Measurements from ENCODE around the gene COL17A1.

COL17A1 gene

DNA sequence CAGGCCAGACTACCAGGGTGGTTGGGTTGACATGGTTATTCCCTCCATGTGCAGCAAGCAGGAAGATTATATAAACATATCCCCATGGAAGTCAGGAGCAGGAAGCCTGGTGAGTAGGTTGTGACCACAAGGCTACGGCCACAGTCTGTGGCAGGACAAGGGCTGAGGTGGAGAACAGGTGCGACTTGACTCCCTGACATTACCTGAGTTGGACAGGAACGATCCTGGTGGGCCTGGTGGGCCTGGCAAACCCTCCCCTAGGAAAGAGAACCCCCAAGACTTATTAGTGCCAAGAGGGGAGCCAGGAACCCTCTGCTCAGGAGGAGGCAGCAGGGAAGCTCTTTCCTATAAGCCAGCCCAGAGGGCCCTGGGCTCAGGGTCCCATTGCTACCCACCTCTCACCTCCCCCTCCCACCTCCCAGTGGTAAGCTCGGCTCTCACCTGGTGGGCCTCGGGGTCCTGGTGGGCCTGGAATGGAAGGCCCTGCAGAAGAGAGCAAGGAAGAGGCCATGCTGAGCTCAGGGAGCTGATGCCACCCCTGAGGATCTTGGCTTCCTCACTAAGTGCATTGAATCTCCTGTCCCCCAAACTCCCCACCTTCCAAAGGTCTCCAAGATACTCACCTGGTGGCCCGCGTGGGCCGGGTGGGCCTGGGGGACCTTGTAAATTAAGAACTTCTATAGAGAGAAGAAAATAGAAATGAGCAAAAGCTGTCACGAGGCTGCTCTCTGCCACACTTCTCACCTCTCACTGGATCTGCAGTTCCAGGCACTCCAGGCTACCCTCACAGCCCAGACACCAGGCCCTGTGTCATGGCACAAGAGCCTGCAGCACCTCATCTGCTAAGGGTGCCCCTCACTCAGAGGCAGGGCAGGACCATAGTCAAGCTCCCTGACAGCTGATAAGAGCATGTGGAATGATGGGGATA, 44.6 kb downstream of the COL17A1 start:
- TF ChIP-seq NFIC (IDR thresholded peaks at IDR 0.05) (no peak), TAF1 (IDR thresholded peaks at IDR 0.05; ENCODE audit: low read depth) (no peak)
- TF ChIP-seq, protein P1, sequence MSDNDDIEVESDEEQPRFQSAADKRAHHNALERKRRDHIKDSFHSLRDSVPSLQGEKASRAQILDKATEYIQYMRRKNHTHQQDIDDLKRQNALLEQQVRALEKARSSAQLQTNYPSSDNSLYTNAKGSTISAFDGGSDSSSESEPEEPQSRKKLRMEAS (IDR thresholded peaks at IDR 0.05) = no peak

DNA sequence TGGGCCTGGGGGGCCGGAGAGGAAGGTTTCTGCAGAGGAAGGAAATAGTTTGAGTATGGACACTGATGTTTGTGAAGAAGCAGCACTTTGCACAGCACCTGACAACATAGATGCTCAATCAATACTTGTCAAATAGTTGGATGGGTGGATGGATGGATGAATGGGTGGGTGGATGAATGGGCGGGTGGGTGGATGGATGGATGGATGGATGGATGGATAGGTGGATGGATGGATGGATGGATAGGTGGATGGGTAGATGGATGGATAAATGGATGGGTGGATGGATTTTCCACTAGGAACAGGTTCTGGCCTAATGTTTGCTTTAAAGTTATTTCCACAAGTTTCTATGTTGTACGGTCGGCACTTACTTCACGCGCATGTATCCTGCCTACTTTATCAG, 45.3 kb downstream of the COL17A1 start:
- TF ChIP-seq CREB1 (IDR thresholded peaks at IDR 0.05; ENCODE audit: low read depth) (no peak), YY1 (IDR thresholded peaks at IDR 0.05; ENCODE audit: low read depth) (no peak), RAD21 (IDR thresholded peaks at IDR 0.05; ENCODE audit: low read depth) (no peak), ZBTB7A (IDR thresholded peaks at IDR 0.05; ENCODE audit: low read depth) (no peak), CEBPB (IDR thresholded peaks at IDR 0.05) (no peak), TEAD4 (IDR thresholded peaks at IDR 0.05) (no peak)
- TF ChIP-seq, protein P2, sequence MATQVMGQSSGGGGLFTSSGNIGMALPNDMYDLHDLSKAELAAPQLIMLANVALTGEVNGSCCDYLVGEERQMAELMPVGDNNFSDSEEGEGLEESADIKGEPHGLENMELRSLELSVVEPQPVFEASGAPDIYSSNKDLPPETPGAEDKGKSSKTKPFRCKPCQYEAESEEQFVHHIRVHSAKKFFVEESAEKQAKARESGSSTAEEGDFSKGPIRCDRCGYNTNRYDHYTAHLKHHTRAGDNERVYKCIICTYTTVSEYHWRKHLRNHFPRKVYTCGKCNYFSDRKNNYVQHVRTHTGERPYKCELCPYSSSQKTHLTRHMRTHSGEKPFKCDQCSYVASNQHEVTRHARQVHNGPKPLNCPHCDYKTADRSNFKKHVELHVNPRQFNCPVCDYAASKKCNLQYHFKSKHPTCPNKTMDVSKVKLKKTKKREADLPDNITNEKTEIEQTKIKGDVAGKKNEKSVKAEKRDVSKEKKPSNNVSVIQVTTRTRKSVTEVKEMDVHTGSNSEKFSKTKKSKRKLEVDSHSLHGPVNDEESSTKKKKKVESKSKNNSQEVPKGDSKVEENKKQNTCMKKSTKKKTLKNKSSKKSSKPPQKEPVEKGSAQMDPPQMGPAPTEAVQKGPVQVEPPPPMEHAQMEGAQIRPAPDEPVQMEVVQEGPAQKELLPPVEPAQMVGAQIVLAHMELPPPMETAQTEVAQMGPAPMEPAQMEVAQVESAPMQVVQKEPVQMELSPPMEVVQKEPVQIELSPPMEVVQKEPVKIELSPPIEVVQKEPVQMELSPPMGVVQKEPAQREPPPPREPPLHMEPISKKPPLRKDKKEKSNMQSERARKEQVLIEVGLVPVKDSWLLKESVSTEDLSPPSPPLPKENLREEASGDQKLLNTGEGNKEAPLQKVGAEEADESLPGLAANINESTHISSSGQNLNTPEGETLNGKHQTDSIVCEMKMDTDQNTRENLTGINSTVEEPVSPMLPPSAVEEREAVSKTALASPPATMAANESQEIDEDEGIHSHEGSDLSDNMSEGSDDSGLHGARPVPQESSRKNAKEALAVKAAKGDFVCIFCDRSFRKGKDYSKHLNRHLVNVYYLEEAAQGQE (IDR thresholded peaks at IDR 0.05; ENCODE audit: low read depth) = no peak

DNA sequence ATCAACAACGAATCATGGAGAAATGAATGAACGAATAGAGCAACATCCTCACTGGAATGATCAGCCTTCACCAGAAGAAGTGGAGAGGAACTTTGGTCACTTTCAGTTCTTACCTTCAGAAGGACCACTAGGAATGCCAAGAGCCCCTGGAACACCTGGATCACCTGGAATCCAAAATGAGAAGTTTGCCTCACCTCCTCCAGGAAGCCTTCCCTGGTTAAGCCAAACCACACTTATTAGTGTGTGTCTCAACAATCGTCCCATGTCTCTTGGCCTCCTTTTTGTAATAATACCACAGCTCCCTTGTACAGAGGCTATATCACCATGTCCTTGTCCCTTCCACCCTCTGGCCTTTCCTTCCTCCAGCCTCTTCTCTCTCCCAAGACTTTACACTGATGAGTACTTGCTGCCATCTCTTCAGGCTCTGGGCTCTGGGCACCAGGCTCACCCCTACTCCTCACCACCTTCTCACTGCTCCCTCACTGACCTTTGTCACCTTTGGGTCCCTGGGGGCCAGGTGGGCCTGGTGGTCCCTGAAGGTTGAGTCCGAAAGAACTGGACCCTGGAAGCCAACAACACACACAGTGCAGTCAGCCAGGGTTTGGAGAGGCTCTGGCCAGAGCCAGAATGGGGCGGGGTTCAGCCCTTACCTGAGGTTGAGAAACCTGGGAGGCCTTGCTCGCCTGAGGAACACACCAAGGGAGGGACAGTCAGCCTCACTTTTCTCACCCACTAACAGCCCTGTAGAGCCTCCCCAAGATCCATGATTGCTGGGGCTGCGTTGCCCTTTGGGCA, 46.5 kb downstream of the COL17A1 start:
- TF ChIP-seq EP300 (IDR thresholded peaks at IDR 0.05; ENCODE audit: borderline replicate concordance) (no peak), YY1 (IDR thresholded peaks at IDR 0.05; ENCODE audit: low read depth) (no peak), TAF1 (IDR thresholded peaks at IDR 0.05; ENCODE audit: low read depth) (no peak), CEBPB (IDR thresholded peaks at IDR 0.05) (no peak), CREB1 (IDR thresholded peaks at IDR 0.05; ENCODE audit: low read depth) (no peak), TEAD4 (IDR thresholded peaks at IDR 0.05) (no peak), ZBTB7A (IDR thresholded peaks at IDR 0.05; ENCODE audit: low read depth) (no peak)

DNA sequence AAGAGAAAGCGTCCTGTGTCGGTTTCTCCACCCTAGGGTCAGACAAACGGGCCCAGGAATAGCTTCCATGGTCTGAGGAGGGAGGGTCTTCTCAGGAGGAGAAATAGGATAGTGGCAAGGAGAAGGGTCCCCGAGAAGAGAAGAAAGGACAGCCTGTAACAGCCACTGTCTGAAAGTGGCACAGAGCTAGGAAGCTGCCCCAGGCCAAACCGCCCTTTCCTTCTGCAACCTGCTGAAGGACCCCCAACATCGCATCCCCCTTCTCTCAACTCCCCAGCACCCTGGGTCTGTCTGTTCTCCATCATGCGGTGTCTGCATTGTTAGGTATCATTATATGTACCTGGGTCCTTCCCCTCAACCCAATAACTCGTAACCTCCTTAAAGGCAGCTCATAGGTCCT, 47.1 kb downstream of the COL17A1 start:
- TF ChIP-seq EGR1 (IDR thresholded peaks at IDR 0.05) (no peak), CREB1 (IDR thresholded peaks at IDR 0.05; ENCODE audit: low read depth) (no peak), EP300 (IDR thresholded peaks at IDR 0.05; ENCODE audit: borderline replicate concordance) (no peak), TAF1 (IDR thresholded peaks at IDR 0.05; ENCODE audit: low read depth) (no peak), NFIC (IDR thresholded peaks at IDR 0.05) (no peak), CEBPB (IDR thresholded peaks at IDR 0.05) (no peak), FOXM1 (IDR thresholded peaks at IDR 0.05; ENCODE audit: borderline replicate concordance, low read depth) (no peak), TEAD4 (IDR thresholded peaks at IDR 0.05) (no peak), TCF12 (IDR thresholded peaks at IDR 0.05; ENCODE audit: low read depth) (no peak), ZBTB7A (IDR thresholded peaks at IDR 0.05; ENCODE audit: low read depth) (no peak), RAD21 (IDR thresholded peaks at IDR 0.05; ENCODE audit: low read depth) (no peak), YY1 (IDR thresholded peaks at IDR 0.05; ENCODE audit: low read depth) (no peak)
- TF ChIP-seq, protein P1 (IDR thresholded peaks at IDR 0.05) = no peak
- TF ChIP-seq, protein P2 (IDR thresholded peaks at IDR 0.05; ENCODE audit: low read depth) = no peak
- TF ChIP-seq, protein P3, sequence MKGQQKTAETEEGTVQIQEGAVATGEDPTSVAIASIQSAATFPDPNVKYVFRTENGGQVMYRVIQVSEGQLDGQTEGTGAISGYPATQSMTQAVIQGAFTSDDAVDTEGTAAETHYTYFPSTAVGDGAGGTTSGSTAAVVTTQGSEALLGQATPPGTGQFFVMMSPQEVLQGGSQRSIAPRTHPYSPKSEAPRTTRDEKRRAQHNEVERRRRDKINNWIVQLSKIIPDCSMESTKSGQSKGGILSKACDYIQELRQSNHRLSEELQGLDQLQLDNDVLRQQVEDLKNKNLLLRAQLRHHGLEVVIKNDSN (IDR thresholded peaks at IDR 0.05) = no peak

DNA sequence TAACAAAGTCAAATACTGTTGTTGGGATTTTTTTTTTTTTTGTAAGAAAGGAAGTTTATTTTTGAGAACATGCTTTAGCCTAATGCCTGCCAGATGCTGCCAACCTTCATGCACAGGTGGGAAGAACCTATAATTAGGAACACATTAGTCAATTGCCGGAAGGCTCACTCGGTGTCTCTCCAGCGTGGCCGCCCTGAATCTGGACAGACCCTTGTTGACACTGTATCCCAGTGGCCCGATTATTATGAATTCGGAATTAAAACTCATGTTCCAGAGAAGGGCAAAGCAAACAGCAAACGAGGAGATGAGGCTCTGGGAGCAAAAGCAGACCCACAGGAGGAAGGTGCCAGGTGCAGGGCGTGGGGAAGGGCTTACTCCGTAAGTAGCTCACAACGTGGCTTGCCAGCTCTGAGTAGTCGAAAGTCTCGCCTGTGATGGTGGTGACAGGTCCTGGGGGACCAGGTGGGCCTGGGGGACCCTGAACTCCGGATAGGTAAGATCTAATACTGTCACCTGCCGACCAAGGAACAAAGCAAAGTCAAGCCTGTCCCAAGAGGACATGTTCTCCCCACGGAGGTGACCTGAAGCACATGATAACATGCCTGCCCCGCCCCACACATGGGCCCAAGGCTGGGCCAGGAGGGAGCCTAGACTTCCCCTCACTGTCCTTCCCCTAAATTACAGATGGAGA, 48.3 kb downstream of the COL17A1 start:
- no peak for TF ChIP-seq NFIC (IDR thresholded peaks at IDR 0.05)
- TF ChIP-seq EP300 (IDR thresholded peaks at IDR 0.05; ENCODE audit: borderline replicate concordance) = no peak

All from Ishikawa (cell line).